NCI-H345 (cell line): ENCODE measurements around the gene HOXA13.

Source experiments
- DNase-seq: peaks from one replicate; lab custom pipeline; 2025; lab: John Stamatoyannopoulos, UW

The HOXA13 gene

GRCh38 chr7:27170426-27171324 is 29.2 kb downstream of the HOXA13 start:
- no peak for DNase-seq

GRCh38 chr7:27169658-27170425 is 30.0 kb downstream of the HOXA13 start:
- no peak for DNase-seq

GRCh38 chr7:27168265-27168947 is 31.5 kb downstream of the HOXA13 start:
- no peak for DNase-seq

- DNase-seq = no peak
These were observed 32.0 kb downstream of the HOXA13 start for GRCh38 chr7:27167916-27168264.

- DNase-seq = no peak
These were observed 33.1 kb downstream of the HOXA13 start for GRCh38 chr7:27166531-27167505.

GRCh38 chr7:27165996-27166530 is 33.8 kb downstream of the HOXA13 start:
- no peak for DNase-seq

- no peak for DNase-seq
These were observed 34.5 kb downstream of the HOXA13 start, which contains the start of gene HOXA9 for GRCh38 chr7:27165089-27165995. Gene HOXA9 (minus strand): TSS chr7:27165537. CDS start chr7:27165457, 80 bp downstream.

- no peak for DNase-seq
These were observed 35.4 kb downstream of the HOXA13 start for GRCh38 chr7:27164367-27165088.

- DNase-seq = no peak
These were observed 35.9 kb downstream of the HOXA13 start for GRCh38 chr7:27164045-27164366.

GRCh38 chr7:27163288-27164044 is 36.4 kb downstream of the HOXA13 start:
- no peak for DNase-seq

- no peak for DNase-seq
These were observed 37.2 kb downstream of the HOXA13 start for GRCh38 chr7:27162561-27163287.

GRCh38 chr7:27161721-27162560 is 38.0 kb downstream of the HOXA13 start:
- DNase-seq = no peak

- no peak for DNase-seq
These were observed 38.6 kb downstream of the HOXA13 start for GRCh38 chr7:27161214-27161720.

GRCh38 chr7:27160546-27161213 is 39.2 kb downstream of the HOXA13 start:
- DNase-seq = peak; percentile 76

- DNase-seq = no peak
These were observed 39.7 kb downstream of the HOXA13 start for GRCh38 chr7:27160145-27160545.
